HUES48 (cell line): ENCODE data around the gene MND1.

Experiments
- H3K27ac ChIP-seq: one replicate; pipeline ENCODE4 v1.7.0; 2013; ENCODE audit warnings: low read depth, low read length, inconsistent platforms
- H3K27me3 ChIP-seq: 2 replicates; pipeline ENCODE4 v1.6.1; 2013; ENCODE audit warnings: mild to moderate bottlenecking, low read length; ENCODE audit not compliant: control insufficient read depth, insufficient read depth
- H3K36me3 ChIP-seq: 2 replicates; pipeline ENCODE4 v1.6.1; 2013; ENCODE audit warnings: low read length; ENCODE audit not compliant: control insufficient read depth, insufficient read depth
- H3K4me1 ChIP-seq: 2 replicates; pipeline ENCODE4 v1.6.1; 2013; ENCODE audit warnings: mild to moderate bottlenecking, low read length; ENCODE audit not compliant: control insufficient read depth, insufficient read depth
- H3K4me3 ChIP-seq: 2 replicates; pipeline ENCODE4 v1.5.1; 2013; ENCODE audit warnings: mild to moderate bottlenecking, low read depth, low read length
- H3K9ac ChIP-seq: 2 replicates; pipeline ENCODE4 v1.6.1; 2013; ENCODE audit warnings: mild to moderate bottlenecking, low read depth, low read length, moderate library complexity
- H3K9me3 ChIP-seq: 2 replicates; pipeline ENCODE4 v1.6.1; 2013; ENCODE audit warnings: low read length; ENCODE audit not compliant: control insufficient read depth, insufficient read depth

Gene MND1

GRCh38 chr4:153372967-153373562 is 28.6 kb downstream of the MND1 start:
- Histone ChIP-seq H3K4me3 (no peak overlapping the region), H3K27me3 (no peaks in the 10 kb centered on the region), H3K9me3 (no peaks in the 10 kb centered on the region), H3K4me1 (no peaks in the 10 kb centered on the region), H3K36me3 (peaks cover 39% of the 10 kb centered on the region), H3K9ac (no peak overlapping the region), H3K27ac (no peak overlapping the region)

DNA sequence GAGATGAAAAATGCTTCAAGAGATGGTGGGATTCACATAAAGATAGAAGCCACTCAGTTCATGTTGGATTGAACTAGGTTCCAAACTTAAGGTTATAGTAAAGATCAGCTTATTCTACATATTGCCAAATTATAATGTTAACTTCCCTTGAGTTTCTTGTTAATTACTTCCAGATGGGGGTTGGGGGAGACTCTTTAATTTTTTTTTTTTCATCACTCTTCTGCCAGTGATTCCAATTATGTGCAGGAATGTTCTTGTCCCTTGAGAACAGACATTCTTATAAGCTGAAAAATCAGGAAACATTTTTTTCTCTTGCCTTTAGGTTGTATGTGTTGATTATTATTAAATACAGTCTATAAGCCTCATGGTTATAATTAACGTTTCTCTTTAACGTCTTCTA is 30.0 kb downstream of the MND1 start:
- no peak overlapping the region for H3K4me3 ChIP-seq
- no peaks in the 10 kb centered on the region for H3K9me3 ChIP-seq
- H3K4me1 ChIP-seq: no peaks in the 10 kb centered on the region
- no peak overlapping the region for H3K9ac ChIP-seq
- peaks cover 28% of the 10 kb centered on the region for H3K36me3 ChIP-seq
- no peaks in the 10 kb centered on the region for H3K27me3 ChIP-seq
- H3K27ac ChIP-seq: no peak overlapping the region

DNA sequence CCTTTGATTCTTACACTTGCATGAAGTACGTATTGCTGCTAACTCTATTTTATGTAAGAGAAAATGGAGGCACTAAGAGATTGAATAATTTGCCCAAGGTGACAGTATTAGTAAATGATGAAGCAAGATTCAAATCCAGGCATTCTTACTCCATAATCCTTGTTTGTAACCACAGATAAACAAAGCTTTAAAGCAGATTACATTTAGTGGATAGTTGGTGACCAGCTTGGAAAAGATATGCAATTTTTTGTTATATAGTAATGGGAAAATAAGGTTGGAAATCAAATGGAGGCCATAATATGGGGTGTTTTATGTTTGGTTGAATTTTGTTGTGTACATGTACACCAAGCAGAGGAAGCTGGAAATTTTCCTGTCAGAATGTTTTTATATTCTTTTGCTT is 30.8 kb downstream of the MND1 start:
- Histone ChIP-seq H3K4me3 (no peak overlapping the region), H3K9ac (no peak overlapping the region), H3K27me3 (no peaks in the 10 kb centered on the region), H3K27ac (no peak overlapping the region), H3K9me3 (no peaks in the 10 kb centered on the region), H3K36me3 (peaks cover 19% of the 10 kb centered on the region), H3K4me1 (no peaks in the 10 kb centered on the region)

DNA sequence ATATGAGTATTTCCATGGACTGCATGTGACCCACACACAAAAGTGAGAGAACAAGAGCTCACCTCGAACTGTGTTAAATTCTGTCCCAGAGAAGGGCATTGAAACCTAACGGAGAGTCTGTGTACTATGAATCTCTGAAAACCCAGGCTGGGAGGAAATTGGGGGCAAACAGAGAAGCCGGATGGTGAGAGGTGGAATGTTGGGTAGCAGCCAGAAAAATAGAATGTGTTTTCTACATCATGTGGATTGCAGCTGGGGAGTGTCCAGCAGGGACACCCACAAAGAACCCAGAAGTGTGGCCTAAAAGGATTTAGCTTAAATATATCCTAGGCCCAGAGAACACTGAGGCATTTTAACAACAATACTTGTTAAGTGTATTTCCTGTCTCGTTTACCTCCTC is 38.6 kb downstream of the MND1 start:
- H3K4me3 ChIP-seq: no peak overlapping the region
- H3K9me3 ChIP-seq: no peaks in the 10 kb centered on the region
- no peaks in the 10 kb centered on the region for H3K4me1 ChIP-seq
- H3K9ac ChIP-seq: no peak overlapping the region
- H3K36me3 ChIP-seq: no peaks in the 10 kb centered on the region
- H3K27me3 ChIP-seq: no peaks in the 10 kb centered on the region
- no peak overlapping the region for H3K27ac ChIP-seq

- no peaks in the 10 kb centered on the region for H3K36me3 ChIP-seq
- no peaks in the 10 kb centered on the region for H3K27me3 ChIP-seq
- H3K4me1 ChIP-seq: no peaks in the 10 kb centered on the region
Measured at GRCh38 chr4:153384160-153384559, 39.7 kb downstream of the MND1 start.

DNA sequence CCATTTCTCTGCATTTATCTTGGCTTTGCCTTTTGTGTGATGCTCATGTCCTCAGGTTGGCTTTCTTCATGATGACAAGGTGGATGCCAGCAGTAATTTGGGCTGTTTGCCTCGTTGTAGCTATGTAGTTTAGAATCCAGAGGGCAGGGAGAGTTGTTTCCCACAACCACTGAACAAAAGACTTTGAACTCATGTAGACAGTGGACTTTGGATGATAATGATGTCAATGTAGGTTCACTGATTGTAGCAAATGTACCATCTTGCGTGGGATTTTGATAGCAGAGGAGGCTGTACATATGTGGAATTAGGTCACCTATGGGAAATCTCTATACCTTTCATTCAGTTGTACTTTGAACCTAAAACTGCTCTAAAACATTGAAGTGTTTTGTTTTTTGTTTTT is 41.3 kb downstream of the MND1 start:
- H3K27ac ChIP-seq: no peak overlapping the region
- no peaks in the 10 kb centered on the region for H3K27me3 ChIP-seq
- H3K4me1 ChIP-seq: no peaks in the 10 kb centered on the region
- no peaks in the 10 kb centered on the region for H3K36me3 ChIP-seq
- no peak overlapping the region for H3K9ac ChIP-seq
- H3K9me3 ChIP-seq: no peaks in the 10 kb centered on the region
- H3K4me3 ChIP-seq: no peak overlapping the region

More at GRCh38 chr4:153384160-153384559, 39.7 kb downstream of the MND1 start:
- Histone ChIP-seq H3K9ac (no peak overlapping the region), H3K4me3 (no peak overlapping the region), H3K27ac (no peak overlapping the region), H3K9me3 (no peaks in the 10 kb centered on the region)

DNA sequence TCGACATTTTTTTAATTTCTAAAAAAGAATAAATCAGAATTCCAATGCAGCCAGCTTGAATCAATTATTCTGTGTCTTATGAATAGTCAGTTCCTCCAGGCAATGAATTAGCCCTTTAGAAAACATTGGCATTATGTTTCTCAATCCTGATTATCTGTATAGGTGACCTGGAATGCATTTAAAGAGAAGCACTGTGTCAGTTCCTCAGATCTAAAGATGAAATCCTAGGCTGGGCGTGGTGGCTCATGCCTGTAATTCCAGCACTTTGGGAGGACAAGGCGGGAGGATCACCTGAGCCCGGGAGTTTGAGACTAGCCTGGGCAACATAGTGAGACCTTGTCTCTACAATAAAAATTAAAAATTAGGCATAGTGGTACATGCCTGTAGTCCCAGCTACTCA is 43.5 kb downstream of the MND1 start:
- no peaks in the 10 kb centered on the region for H3K9me3 ChIP-seq
- no peaks in the 10 kb centered on the region for H3K36me3 ChIP-seq

DNA sequence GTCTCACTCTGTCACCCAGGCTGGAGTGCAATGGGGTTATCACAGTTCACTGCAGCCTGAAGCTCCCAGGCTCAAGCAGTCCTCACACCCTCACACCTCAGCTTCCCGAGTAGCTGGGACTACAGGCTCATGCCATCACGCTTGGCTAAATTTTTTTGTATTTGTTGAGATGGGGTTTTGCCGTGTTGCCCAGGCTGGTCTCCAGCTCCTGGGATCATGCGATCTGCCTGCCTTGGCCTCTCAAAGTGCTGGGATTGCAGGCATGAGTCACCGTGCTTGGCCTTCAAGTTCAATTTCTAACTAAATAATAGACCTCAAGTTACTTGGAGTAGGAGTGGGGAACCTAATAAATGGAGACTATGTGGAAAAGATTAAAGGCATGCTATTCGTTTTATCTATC is 48.9 kb downstream of the MND1 start:
- Histone ChIP-seq H3K4me3 (no peak overlapping the region), H3K27me3 (no peaks in the 10 kb centered on the region), H3K27ac (no peak overlapping the region), H3K4me1 (no peaks in the 10 kb centered on the region), H3K9me3 (no peaks in the 10 kb centered on the region), H3K36me3 (peaks cover 13% of the 10 kb centered on the region; the same call in 1 of the 2 replicates), H3K9ac (no peak overlapping the region)

More for the DNA sequence above, 43.5 kb downstream of the MND1 start:
- Histone ChIP-seq H3K9ac (no peak overlapping the region), H3K27ac (no peak overlapping the region), H3K4me1 (no peaks in the 10 kb centered on the region), H3K4me3 (no peak overlapping the region), H3K27me3 (no peaks in the 10 kb centered on the region)

DNA sequence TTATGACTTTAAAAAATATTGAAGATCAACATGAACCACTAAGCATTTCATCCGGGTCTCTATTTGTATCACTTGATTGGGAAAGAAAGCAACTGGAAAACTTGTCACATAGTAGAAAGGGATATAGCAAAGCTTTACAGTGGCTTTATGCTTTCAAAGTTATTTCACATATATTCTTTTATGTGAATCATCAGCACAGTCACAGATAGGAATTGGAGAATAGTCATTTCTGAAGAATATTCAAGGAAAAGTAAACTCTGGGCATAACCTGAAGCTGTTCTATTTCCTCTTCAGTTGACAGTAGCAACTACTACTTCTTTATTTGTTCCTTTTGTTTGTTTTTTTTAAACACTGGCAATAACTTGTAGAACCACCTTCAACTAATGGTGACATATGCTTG is 50.5 kb downstream of the MND1 start:
- peaks cover 16% of the 10 kb centered on the region; the same call in 1 of the 2 replicates for H3K36me3 ChIP-seq
- H3K27me3 ChIP-seq: no peaks in the 10 kb centered on the region
- no peaks in the 10 kb centered on the region for H3K9me3 ChIP-seq
- H3K4me3 ChIP-seq: no peak overlapping the region
- H3K9ac ChIP-seq: no peak overlapping the region
- no peak overlapping the region for H3K27ac ChIP-seq
- no peaks in the 10 kb centered on the region for H3K4me1 ChIP-seq

DNA sequence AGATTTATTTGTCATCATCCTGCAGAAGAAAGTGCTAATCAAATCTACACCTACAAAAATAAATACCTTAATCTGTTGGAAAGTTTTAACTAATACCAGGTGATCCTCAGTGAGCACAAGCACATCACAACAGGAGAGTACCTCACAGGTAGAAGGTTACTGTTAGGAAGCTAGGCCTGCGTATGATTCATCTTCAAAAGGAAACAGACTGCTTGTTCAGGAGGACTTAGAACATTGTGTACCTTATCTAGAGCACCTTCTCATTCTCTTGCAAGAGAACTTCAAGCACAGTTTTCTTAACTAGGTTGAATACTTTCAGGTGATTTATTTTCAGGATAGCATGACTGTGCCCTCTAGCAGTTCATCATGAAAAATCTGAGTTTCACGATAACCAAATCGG is 54.2 kb downstream of the MND1 start:
- Histone ChIP-seq H3K4me1 (no peaks in the 10 kb centered on the region), H3K9ac (no peak overlapping the region), H3K36me3 (peaks cover 36% of the 10 kb centered on the region), H3K27me3 (no peaks in the 10 kb centered on the region), H3K9me3 (no peaks in the 10 kb centered on the region), H3K27ac (no peak overlapping the region), H3K4me3 (no peak overlapping the region)

- Histone ChIP-seq H3K9ac (no peak overlapping the region), H3K4me1 (no peaks in the 10 kb centered on the region), H3K4me3 (no peak overlapping the region), H3K27me3 (no peaks in the 10 kb centered on the region), H3K27ac (no peak overlapping the region), H3K36me3 (peaks cover 33% of the 10 kb centered on the region), H3K9me3 (no peaks in the 10 kb centered on the region)
Measured at GRCh38 chr4:153399358-153399757, 54.9 kb downstream of the MND1 start.
